BJ (cell line): ENCODE results near the gene RAB27B. TPM values are rescaled to one million over a fixed set of nuclear protein-coding genes. Genes with fewer than 3 reads are reported as not detected.

Experiments used
- CTCF ChIA-PET: fragments of 350-600 bp; formaldehyde crosslinking; extraction: SDS; loops from one replicate; lab custom pipeline; 2021; ENCODE audit warnings: antibody characterized with exemption, inconsistent platforms; lab: Yijun Ruan, JAX
- POLR2A ChIA-PET: fragments of 300-600 bp; sonication (Branson Sonifier 250); formaldehyde crosslinking; extraction: SDS; loops from one replicate; lab custom pipeline; 2021; ENCODE audit warnings: antibody characterized with exemption; lab: Charles Lee
- DNase-seq: peaks from one replicate; pipeline ENCODE4 v3.0.0-alpha.2; 2011; ENCODE audit warnings: low read depth
- H3K27me3 ChIP-seq: 2 replicates; pipeline ENCODE4 v1.6.0; 2011; ENCODE audit warnings: low read length; ENCODE audit not compliant: control insufficient read depth, insufficient read depth
- H3K36me3 ChIP-seq: 2 replicates; pipeline ENCODE4 v1.5.1; 2011; ENCODE audit warnings: low read length; ENCODE audit not compliant: control insufficient read depth, insufficient read depth
- H3K4me3 ChIP-seq: 2 replicates; pipeline ENCODE4 v1.5.1; 2011; ENCODE audit warnings: low read depth, mild to moderate bottlenecking, control low read depth, low read length
- polyA plus RNA-seq: library from polyadenylated mRNA; depleted of rRNA; stranded (reverse); fragments of >200 nt; gene quantifications from 2 replicates; pipeline ENCODE4 v1.2.3, GENCODE V29; 2011
- TF ChIP-seq, protein P1 (sequence below): IDR thresholded peaks from 2 replicates; pipeline ENCODE4 v1.5.1; 2011; ENCODE audit warnings: low read depth, mild to moderate bottlenecking, control low read depth, inconsistent platforms, low read length, moderate library complexity; ENCODE audit not compliant: insufficient read depth

RAB27B gene
- polyA plus RNA-seq, 1 experiment, result 0.25 TPM

DNA sequence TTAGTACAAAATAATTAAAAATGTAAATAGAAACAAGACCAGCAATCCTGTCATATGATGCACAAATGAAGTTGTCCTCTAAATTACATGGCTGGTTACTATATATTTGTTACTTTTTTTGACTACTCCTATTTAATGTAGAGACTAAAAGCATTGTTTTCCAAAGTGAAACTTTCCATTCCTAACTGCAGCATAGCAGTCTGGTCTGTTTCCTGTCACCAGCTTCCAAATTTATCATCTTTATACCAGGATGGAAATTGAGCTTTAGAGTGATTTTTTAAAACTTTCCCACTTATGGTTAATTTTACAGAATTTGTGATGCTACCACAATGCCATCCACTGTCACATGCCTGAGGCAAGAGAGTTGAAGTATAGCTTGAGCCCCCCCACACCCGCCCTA lies 33.5 kb upstream of the RAB27B start:
- Histone ChIP-seq H3K27me3 (no peaks in the 10 kb centered on the region), H3K36me3 (no peaks in the 10 kb centered on the region), H3K4me3 (no peak overlapping the region)
- CTCF ChIA-PET, result no interaction called here
- no peak for DNase-seq
- POLR2A ChIA-PET, result no interaction called here
- TF ChIP-seq, protein P1, sequence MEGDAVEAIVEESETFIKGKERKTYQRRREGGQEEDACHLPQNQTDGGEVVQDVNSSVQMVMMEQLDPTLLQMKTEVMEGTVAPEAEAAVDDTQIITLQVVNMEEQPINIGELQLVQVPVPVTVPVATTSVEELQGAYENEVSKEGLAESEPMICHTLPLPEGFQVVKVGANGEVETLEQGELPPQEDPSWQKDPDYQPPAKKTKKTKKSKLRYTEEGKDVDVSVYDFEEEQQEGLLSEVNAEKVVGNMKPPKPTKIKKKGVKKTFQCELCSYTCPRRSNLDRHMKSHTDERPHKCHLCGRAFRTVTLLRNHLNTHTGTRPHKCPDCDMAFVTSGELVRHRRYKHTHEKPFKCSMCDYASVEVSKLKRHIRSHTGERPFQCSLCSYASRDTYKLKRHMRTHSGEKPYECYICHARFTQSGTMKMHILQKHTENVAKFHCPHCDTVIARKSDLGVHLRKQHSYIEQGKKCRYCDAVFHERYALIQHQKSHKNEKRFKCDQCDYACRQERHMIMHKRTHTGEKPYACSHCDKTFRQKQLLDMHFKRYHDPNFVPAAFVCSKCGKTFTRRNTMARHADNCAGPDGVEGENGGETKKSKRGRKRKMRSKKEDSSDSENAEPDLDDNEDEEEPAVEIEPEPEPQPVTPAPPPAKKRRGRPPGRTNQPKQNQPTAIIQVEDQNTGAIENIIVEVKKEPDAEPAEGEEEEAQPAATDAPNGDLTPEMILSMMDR, result no peak

GRCh38 chr18:54798186-54798585 lies 30.1 kb upstream of the RAB27B start:
- no peak for DNase-seq
- H3K27me3 ChIP-seq, result no peaks in the 10 kb centered on the region
- TF ChIP-seq, protein P1, result no peak
- H3K36me3 ChIP-seq, result no peaks in the 10 kb centered on the region
- ChIA-PET POLR2A (no interaction called here), CTCF (no interaction called here)
- H3K4me3 ChIP-seq, result no peak overlapping the region

DNA sequence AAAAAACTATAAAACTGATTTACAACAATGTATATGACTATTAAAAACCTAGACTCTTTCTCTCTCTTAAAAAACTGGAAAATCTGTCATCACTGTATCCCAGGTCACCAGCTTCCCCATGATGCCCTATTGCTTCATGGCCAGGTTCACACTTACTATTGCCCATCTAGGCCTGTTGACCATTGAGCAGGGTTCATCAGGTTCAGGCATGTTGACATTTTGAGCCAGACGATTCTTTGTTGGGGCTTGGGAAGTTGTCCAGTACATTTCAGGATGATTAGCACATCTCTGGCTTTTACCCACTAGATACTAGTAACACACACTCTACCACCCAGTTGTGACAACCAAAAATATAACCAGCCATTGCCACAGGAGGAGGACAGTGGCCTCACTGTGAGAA lies 26.9 kb upstream of the RAB27B start:
- TF ChIP-seq, protein P1, result no peak
- Histone ChIP-seq H3K27me3 (no peaks in the 10 kb centered on the region), H3K4me3 (no peak overlapping the region), H3K36me3 (no peaks in the 10 kb centered on the region)
- DNase-seq, result no peak
- CTCF ChIA-PET, result interaction anchor here (1.6 kb wide), 1 partner anchor 10 kb away, joined by 3 read pairs; no protein-coding TSS in a partner anchor
- POLR2A ChIA-PET, result no interaction called here

DNA sequence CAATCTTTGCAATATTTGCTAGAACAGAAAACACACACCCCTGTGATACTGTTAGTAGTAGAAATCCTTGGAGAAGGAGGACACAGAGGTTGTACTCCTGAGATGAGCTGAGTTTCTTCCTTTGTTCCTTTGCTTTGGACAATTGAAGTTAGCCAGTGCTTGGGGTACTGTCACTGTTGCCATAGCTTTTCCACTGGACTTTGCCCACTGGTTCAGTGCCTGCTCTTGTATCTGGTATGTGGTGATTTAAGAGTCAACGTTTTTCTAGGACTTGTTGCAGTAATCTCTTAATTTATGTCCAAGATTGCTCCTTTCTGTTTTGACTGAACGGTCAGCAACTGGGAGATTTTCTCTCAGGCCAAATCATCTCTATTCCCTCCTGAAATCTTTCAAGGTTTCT lies 26.1 kb upstream of the RAB27B start:
- TF ChIP-seq, protein P1, result no peak
- no peaks in the 10 kb centered on the region for H3K36me3 ChIP-seq
- POLR2A ChIA-PET, result no interaction called here
- no peak overlapping the region for H3K4me3 ChIP-seq
- DNase-seq, result no peak
- CTCF ChIA-PET, result interaction anchor here (0.6 to 1.6 kb wide), 4 partner anchors 9 to 193 kb away, joined by 3 to 6 read pairs (median 3); no protein-coding TSS in a partner anchor
- H3K27me3 ChIP-seq, result no peaks in the 10 kb centered on the region

- no peaks in the 10 kb centered on the region for H3K27me3 ChIP-seq
- ChIA-PET CTCF (interaction anchor here (0.6 to 1.6 kb wide), 4 partner anchors 8 to 193 kb away, joined by 3 to 6 read pairs (median 3); no protein-coding TSS in a partner anchor), POLR2A (no interaction called here)
- TF ChIP-seq, protein P1, result no peak
- no peak for DNase-seq
- H3K4me3 ChIP-seq, result no peak overlapping the region
- H3K36me3 ChIP-seq, result no peaks in the 10 kb centered on the region
These were observed 25.4 kb upstream of the RAB27B start for GRCh38 chr18:54802686-54803395.
